Measurements from ENCODE around the gene BCR.

The BCR gene

DNA sequence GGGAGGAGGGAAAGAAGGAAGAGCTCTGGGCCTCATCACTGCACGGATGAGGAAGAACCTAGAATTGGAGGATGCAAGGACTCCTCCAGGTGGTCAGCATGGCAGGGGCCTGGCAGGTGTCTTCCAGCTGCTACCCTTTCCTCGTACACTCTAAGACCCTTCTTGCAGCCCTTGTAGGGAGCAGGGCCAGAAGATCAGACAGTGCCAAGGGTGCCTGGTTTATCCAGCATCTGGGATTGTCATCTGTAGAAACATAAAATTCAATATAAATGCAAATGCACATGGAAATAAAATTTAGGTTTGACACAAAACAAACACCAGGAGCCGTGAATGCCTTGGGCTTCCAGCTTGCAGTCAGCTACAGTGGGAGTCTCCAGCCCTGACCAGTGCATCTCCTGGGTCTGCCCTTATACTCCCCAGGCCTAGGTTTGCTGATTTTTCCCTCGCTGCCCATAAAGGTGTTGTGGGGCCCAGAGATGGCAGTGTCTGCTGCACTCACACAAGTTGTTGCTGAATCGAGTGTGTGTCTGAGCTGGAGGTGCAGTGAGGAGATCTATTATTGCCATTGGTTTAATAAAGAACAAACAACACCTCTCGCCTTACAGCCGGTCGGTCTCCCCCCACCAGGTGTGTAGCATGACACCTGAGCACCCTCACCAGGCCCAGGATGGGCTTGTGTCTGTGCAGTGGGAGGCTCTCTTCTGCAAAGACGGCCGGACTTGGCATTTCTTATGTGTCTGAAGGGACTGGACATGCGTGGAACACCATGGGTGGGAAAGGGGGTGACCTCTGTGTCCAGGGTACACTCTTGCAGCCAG lies 87.1 kb downstream of the BCR start:
- no peak overlapping the region for H3K4me2 ChIP-seq
- no peak overlapping the region; the same call in 1 of the 2 replicates for H3K27ac ChIP-seq
- TF ChIP-seq, protein P1, sequence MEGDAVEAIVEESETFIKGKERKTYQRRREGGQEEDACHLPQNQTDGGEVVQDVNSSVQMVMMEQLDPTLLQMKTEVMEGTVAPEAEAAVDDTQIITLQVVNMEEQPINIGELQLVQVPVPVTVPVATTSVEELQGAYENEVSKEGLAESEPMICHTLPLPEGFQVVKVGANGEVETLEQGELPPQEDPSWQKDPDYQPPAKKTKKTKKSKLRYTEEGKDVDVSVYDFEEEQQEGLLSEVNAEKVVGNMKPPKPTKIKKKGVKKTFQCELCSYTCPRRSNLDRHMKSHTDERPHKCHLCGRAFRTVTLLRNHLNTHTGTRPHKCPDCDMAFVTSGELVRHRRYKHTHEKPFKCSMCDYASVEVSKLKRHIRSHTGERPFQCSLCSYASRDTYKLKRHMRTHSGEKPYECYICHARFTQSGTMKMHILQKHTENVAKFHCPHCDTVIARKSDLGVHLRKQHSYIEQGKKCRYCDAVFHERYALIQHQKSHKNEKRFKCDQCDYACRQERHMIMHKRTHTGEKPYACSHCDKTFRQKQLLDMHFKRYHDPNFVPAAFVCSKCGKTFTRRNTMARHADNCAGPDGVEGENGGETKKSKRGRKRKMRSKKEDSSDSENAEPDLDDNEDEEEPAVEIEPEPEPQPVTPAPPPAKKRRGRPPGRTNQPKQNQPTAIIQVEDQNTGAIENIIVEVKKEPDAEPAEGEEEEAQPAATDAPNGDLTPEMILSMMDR (conservative IDR thresholded peaks at IDR 0.05; ENCODE audit: low read depth, low read length), result no peak

DNA sequence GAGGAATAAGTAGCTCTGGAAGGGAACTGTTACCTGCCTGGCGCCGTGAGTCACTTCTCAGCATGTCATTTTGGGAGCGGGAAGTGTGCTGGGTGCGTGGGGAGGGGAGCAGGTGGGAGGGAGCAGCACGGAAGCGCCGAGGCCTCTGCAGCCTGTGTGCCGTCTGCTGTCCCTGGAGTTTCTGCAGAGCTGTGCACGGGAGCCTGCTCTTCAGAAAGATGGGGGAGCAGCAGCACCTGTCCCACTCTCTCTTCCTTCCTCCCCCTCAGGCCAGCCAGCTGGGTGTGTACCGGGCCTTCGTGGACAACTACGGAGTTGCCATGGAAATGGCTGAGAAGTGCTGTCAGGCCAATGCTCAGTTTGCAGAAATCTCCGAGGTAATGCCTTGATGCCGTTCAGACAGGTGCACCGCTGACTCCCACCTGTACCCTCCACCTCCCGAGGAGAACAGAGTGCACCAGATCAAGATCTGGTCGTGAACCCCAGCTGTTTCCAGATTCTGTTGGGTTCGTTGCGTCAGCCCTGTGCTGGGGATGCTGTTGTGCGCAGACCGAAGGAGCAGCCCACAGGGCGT lies 87.9 kb downstream of the BCR start:
- Histone ChIP-seq H3K4me2 (no peak overlapping the region), H3K79me2 (ENCODE audit: insufficient read depth, low read depth) (no peaks in the 10 kb centered on the region), H3K4me3 (IDR thresholded peaks at IDR 0.05; ENCODE audit: insufficient read depth, low read depth, low read length) (no peak overlapping the region), H3K27me3 (ENCODE audit: insufficient read depth, low read depth) (no peaks in the 10 kb centered on the region), H3K36me3 (ENCODE audit: insufficient read depth) (peaks cover 4% of the 10 kb centered on the region; the same call in 1 of the 2 replicates), H3K27ac (no peak overlapping the region), H3K9ac (no peak overlapping the region), H4K20me1 (ENCODE audit: insufficient read depth) (no peaks in the 10 kb centered on the region), H2AFZ (ENCODE audit: low read depth) (no peak overlapping the region), H3K4me1 (ENCODE audit: low read depth, poor library complexity, severe bottlenecking) (peaks cover 39% of the 10 kb centered on the region)
- TF ChIP-seq, protein P1 (conservative IDR thresholded peaks at IDR 0.05; ENCODE audit: low read depth, low read length), result no peak

More for the DNA sequence above, 87.1 kb downstream of the BCR start:
- peaks cover 39% of the 10 kb centered on the region for H3K4me1 ChIP-seq (ENCODE audit: low read depth, poor library complexity, severe bottlenecking)
- H3K4me3 ChIP-seq (IDR thresholded peaks at IDR 0.05; ENCODE audit: insufficient read depth, low read depth, low read length), result no peak overlapping the region
- H4K20me1 ChIP-seq (ENCODE audit: insufficient read depth), result no peaks in the 10 kb centered on the region
- H2AFZ ChIP-seq (ENCODE audit: low read depth), result no peak overlapping the region
- peaks cover 4% of the 10 kb centered on the region; the same call in 1 of the 2 replicates for H3K36me3 ChIP-seq (ENCODE audit: insufficient read depth)
- no peaks in the 10 kb centered on the region for H3K79me2 ChIP-seq (ENCODE audit: insufficient read depth, low read depth)
- H3K27me3 ChIP-seq (ENCODE audit: insufficient read depth, low read depth), result no peaks in the 10 kb centered on the region
- no peak overlapping the region for H3K9ac ChIP-seq

DNA sequence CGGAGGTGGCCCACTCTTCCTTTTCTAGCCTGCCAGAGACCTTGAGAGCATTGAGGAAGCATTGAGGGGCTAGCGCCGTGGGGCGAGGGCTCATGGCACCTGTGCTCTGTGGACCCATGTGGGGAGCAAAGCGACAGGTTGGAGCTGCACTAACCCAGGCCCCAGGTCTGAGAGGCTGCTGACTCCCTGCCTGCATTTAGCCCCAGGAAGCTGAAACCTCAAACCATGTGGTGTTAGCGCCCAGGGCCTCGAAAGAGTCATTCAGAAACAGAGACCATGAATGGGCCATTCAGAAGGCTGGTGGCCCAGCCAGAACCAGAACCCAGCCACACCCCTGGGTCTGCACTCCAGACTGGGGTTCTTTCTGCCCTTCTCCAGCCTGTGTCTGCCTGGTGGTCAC lies 88.6 kb downstream of the BCR start:
- no peak overlapping the region for H3K4me3 ChIP-seq (IDR thresholded peaks at IDR 0.05; ENCODE audit: insufficient read depth, low read depth, low read length)
- TF ChIP-seq, protein P1 (conservative IDR thresholded peaks at IDR 0.05; ENCODE audit: low read depth, low read length), result no peak
- peaks cover 39% of the 10 kb centered on the region for H3K4me1 ChIP-seq (ENCODE audit: low read depth, poor library complexity, severe bottlenecking)
- no peak overlapping the region for H3K27ac ChIP-seq
- no peaks in the 10 kb centered on the region; the same call in 1 of the 2 replicates for H3K36me3 ChIP-seq (ENCODE audit: insufficient read depth)
- H2AFZ ChIP-seq (ENCODE audit: low read depth), result no peak overlapping the region
- H3K9ac ChIP-seq, result no peak overlapping the region
- H4K20me1 ChIP-seq (ENCODE audit: insufficient read depth), result no peaks in the 10 kb centered on the region
- no peaks in the 10 kb centered on the region for H3K79me2 ChIP-seq (ENCODE audit: insufficient read depth, low read depth)
- no peaks in the 10 kb centered on the region for H3K27me3 ChIP-seq (ENCODE audit: insufficient read depth, low read depth)
- H3K4me2 ChIP-seq, result no peak overlapping the region

DNA sequence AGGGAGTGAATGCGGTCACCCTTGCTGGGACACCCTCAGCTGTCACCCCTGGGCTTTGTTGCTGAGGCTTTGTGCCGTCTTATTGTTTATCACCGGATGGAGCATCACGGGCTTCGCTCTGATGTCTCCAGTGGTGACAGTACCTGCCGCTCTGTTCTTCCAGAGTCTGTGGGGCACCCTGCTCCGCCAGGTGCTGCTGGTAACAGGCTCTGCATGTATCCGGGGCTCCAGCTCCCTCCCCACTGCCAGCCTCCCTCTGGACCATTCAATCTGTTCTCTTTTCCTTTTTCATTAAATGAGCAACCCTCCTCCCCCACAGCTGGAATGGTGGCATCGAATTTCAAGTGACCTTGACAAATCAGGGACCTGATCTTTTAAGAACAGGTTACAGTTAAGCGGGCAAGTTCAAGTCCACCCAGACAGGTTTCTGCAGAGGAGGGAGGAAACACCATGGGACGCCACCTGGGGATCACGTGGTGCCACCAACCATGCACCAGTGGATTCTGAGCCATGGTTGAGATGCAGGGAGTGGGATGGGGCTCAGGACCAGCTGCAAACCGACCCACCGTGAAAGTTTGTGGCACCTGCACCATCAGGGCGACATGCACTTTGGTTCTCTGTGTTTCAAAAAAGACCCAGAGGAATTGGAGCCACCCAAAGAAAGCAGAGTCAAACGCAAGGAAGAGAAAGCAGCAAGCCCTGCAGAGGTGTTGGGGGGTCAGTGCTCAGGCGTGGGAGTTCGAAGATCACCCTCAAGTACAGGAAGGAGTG lies 89.3 kb downstream of the BCR start:
- Histone ChIP-seq H3K9ac (no peak overlapping the region), H3K79me2 (ENCODE audit: insufficient read depth, low read depth) (no peaks in the 10 kb centered on the region), H3K4me1 (ENCODE audit: low read depth, poor library complexity, severe bottlenecking) (peaks cover 39% of the 10 kb centered on the region), H3K4me3 (IDR thresholded peaks at IDR 0.05; ENCODE audit: insufficient read depth, low read depth, low read length) (no peak overlapping the region), H3K36me3 (ENCODE audit: insufficient read depth) (no peaks in the 10 kb centered on the region), H2AFZ (ENCODE audit: low read depth) (no peak overlapping the region), H3K27me3 (ENCODE audit: insufficient read depth, low read depth) (no peaks in the 10 kb centered on the region), H3K27ac (no peak overlapping the region), H4K20me1 (ENCODE audit: insufficient read depth) (no peaks in the 10 kb centered on the region), H3K4me2 (no peak overlapping the region)
- TF ChIP-seq, protein P1 (conservative IDR thresholded peaks at IDR 0.05; ENCODE audit: low read depth, low read length), result no peak
